Body of pancreas (tissue), 4 donors: ENCODE results near the gene CLK3.

ENCODE experiments used
- CTCF ChIP-seq, 7 experiments: fragments of 450-650 bp in 4 of 7; fragments of 200-600 bp in 3 of 7; sonication (generic) in 3 of 7; IDR thresholded peaks; one replicate each; pipeline ENCODE4 v1.5.1; 2016 to 2019; ENCODE audit warnings: antibody characterized with exemption in 7 of 7
- POLR2A ChIP-seq, 3 donors: fragments of 450-650 bp; IDR thresholded peaks; one replicate each; pipeline ENCODE4 v1.6.1; 2016; ENCODE audit warnings: antibody characterized with exemption in 3 of 3, mild to moderate bottlenecking in 2 of 3

GRCh38 chr15:74616996-74617395 lies 1.4 kb downstream of the CLK3 start:
- TF ChIP-seq CTCF (IDR thresholded peaks at IDR 0.05) (no peak), POLR2A (IDR thresholded peaks at IDR 0.05) (no peak)
